Lung (tissue), 12 donors: ENCODE results near the gene PPP1R1B. TPM values are rescaled to one million over a fixed set of nuclear protein-coding genes. Genes with fewer than 3 reads are reported as not detected.

Source experiments
- ATAC-seq: fragments of 200-7000 bp; cut with Tn5 transposase; one replicate; pipeline ENCODE4 v1.9.1; 2020; ENCODE audit warnings: moderate number of reproducible peaks; ENCODE audit not compliant: insufficient read depth, low FRiP score
- DNase-seq, 3 donors: peaks; one replicate each; pipeline ENCODE4 v3.0.0-alpha.2; 2013 to 2017
- H3K27ac ChIP-seq, 2 donors: one replicate each; pipeline ENCODE4 v1.5.1; 2013; ENCODE audit warnings: mild to moderate bottlenecking in 2 of 2, moderate library complexity in 2 of 2, control low read depth in 1 of 2, inconsistent platforms in 1 of 2, low read depth in 1 of 2, low read length in 1 of 2
- H3K27me3 ChIP-seq, 3 donors: one replicate each; pipeline ENCODE4 v1.5.1; 2013; ENCODE audit warnings: low read length in 2 of 3; ENCODE audit not compliant: control insufficient read depth in 3 of 3, insufficient read depth in 3 of 3
- H3K36me3 ChIP-seq, 4 donors: one replicate each; pipeline ENCODE4 v1.5.1; 2013; ENCODE audit warnings: low read length in 4 of 4, mild to moderate bottlenecking in 1 of 4, moderate library complexity in 1 of 4; ENCODE audit not compliant: control insufficient read depth in 4 of 4, insufficient read depth in 4 of 4
- H3K4me1 ChIP-seq, 5 donors: one replicate each; pipeline ENCODE4 v1.5.1; 2013; ENCODE audit warnings: low read length in 5 of 5, mild to moderate bottlenecking in 2 of 5, moderate library complexity in 1 of 5; ENCODE audit not compliant: control insufficient read depth in 5 of 5, insufficient read depth in 5 of 5
- H3K4me3 ChIP-seq: one replicate; pipeline ENCODE4 v1.5.1; 2013; ENCODE audit warnings: mild to moderate bottlenecking, control low read depth, moderate library complexity
- H3K9ac ChIP-seq, 2 donors: one replicate each; pipeline ENCODE4 v1.5.1; 2013; ENCODE audit warnings: low read length in 2 of 2, control low read depth in 1 of 2; ENCODE audit not compliant: insufficient read depth in 1 of 2
- H3K9me3 ChIP-seq, 4 donors: one replicate each; pipeline ENCODE4 v1.5.1; 2013; ENCODE audit warnings: low read length in 3 of 4, mild to moderate bottlenecking in 1 of 4, moderate library complexity in 1 of 4; ENCODE audit not compliant: control insufficient read depth in 4 of 4, insufficient read depth in 3 of 4
- CTCF ChIP-seq: IDR thresholded peaks from 2 replicates; pipeline ENCODE4 v1.5.1; 2012; ENCODE audit warnings: mild to moderate bottlenecking; ENCODE audit errors: control extremely low read depth, extremely low read depth
- WGBS, 2 donors: extraction: QIAGEN DNeasy Blood & Tissue Kit; methylation state at CpG; one replicate each; pipeline ENCODE4 v1.1.7; 2013; 5-methylcytosine and 5-hydroxymethylcytosine counted together
- polyA plus RNA-seq, 2 donors: library from polyadenylated mRNA; stranded (reverse); fragments of 200-250 nt; gene quantifications; one replicate each; pipeline ENCODE4 v1.2.1, GENCODE V29; 2013
- total RNA-seq, 2 donors: library from RNA; depleted of rRNA in 1 of 2; stranded (reverse); fragments of >200 nt in 1 of 2; gene quantifications; one replicate each; pipeline ENCODE4 v1.2.1, GENCODE V29; 2014 to 2021
- donor health status: control.
- donor health status: control.
- donor health status: Bipolar disorder and iron deficiency.
- donor health status: healthy.
- donor health status: DM: yes; HTN: yes; CAD: no.

Gene PPP1R1B
- total and polyA plus RNA-seq, 4 donors = 21.3 to 36.4 (median 24.8) TPM

GRCh38 chr17:39618956-39619785 is 7.6 kb upstream of the PPP1R1B start:
- TF ChIP-seq CTCF = no peak
- 62 to 65% methylated on average over 13 of the region's 13 CpGs for WGBS, 2 donors
- Histone ChIP-seq H3K9ac (no peak overlapping the region), H3K27ac (no peak overlapping the region), H3K9me3 (peaks cover 0 to 3% (median 0%) of the 10 kb centered on the region in 4 donors), H3K4me3 (no peak overlapping the region), H3K36me3 (no peaks in the 10 kb centered on the region), H3K4me1 (peaks cover 0 to 20% (median 0%) of the 10 kb centered on the region in 5 donors), H3K27me3 (peaks cover 0 to 19% (median 13%) of the 10 kb centered on the region in 3 donors)
- DNase-seq (no peak), ATAC-seq (no peak)

- Histone ChIP-seq H3K4me3 (no peak overlapping the region), H3K9me3 (peaks cover 0 to 3% (median 0%) of the 10 kb centered on the region in 4 donors), H3K27me3 (peaks cover 0 to 20% (median 13%) of the 10 kb centered on the region in 3 donors), H3K36me3 (no peaks in the 10 kb centered on the region), H3K27ac (no peak overlapping the region), H3K4me1 (peaks cover 0 to 24% (median 1%) of the 10 kb centered on the region in 5 donors), H3K9ac (no peak overlapping the region)
- no peak for DNase-seq
- ATAC-seq = no peak
- WGBS, 2 donors = 67 to 94% methylated on average over 1 of the region's 1 CpG
- no peak for TF ChIP-seq CTCF
These were observed 7.0 kb upstream of the PPP1R1B start for GRCh38 chr17:39619786-39620101.

GRCh38 chr17:39621523-39622379 is 5.0 kb upstream of the PPP1R1B start:
- WGBS, 2 donors = 10 to 11% methylated on average over 26 of the region's 26 CpGs
- peaks cover 0 to 16% (median 12%) of the 10 kb centered on the region in 3 donors for H3K27me3 ChIP-seq
- H3K9ac ChIP-seq = no peak overlapping the region
- ATAC-seq (peak; percentile 79), DNase-seq (peak; percentile 87 to 92 (median 89))
- no peaks in the 10 kb centered on the region for H3K36me3 ChIP-seq
- H3K9me3 ChIP-seq = no peaks in the 10 kb centered on the region
- no peak overlapping the region for H3K4me3 ChIP-seq
- peak; percentile 100 for TF ChIP-seq CTCF
- H3K4me1 ChIP-seq = peaks cover 0 to 43% (median 10%) of the 10 kb centered on the region in 5 donors
- H3K27ac ChIP-seq = no peak overlapping the region
